ENCODE data around the gene COMMD7. TPM values are rescaled to one million over a fixed set of nuclear protein-coding genes. Genes with fewer than 3 reads are reported as not detected.

The COMMD7 gene
- total RNA-seq, 2 donors from 2014 or later = 21.2 to 49.2 TPM

- no peak overlapping the region for H3K4me3 Mint-ChIP-seq
- peaks cover 20% of the 10 kb centered on the region for H3K4me1 Mint-ChIP-seq
- TF ChIP-seq CTCF (conservative IDR thresholded peaks at IDR 0.05) = no peak
- no peaks in the 10 kb centered on the region for H3K27me3 Mint-ChIP-seq (ENCODE audit: insufficient read depth)
- no peak for DNase-seq
- no peaks in the 10 kb centered on the region for H3K36me3 ChIP-seq (ENCODE audit: control insufficient read depth, insufficient read depth, low read length)
- no peak overlapping the region for H3K4me3 ChIP-seq (ENCODE audit: low read length)
- no peaks in the 10 kb centered on the region for H3K9me3 Mint-ChIP-seq
- no peaks in the 10 kb centered on the region for H3K36me3 Mint-ChIP-seq (ENCODE audit: low read depth)
- H3K27ac Mint-ChIP-seq = peak overlapping the region; percentile 82
- H3K9me3 ChIP-seq (ENCODE audit: control insufficient read depth, low read length) = no peaks in the 10 kb centered on the region
- 83 to 87% methylated on average over 13 to 17 of the region's 17 CpGs for WGBS, 2 experiments (ENCODE audit: insufficient coverage in 1 of 2, insufficient read length in 1 of 2)
- H3K27ac ChIP-seq (ENCODE audit: low read depth, low read length) = peak overlapping the region; percentile 4
- no peak overlapping the region for H3K9ac ChIP-seq (ENCODE audit: extremely low read depth, low read length, poor library complexity, severe bottlenecking)
- H3K4me1 ChIP-seq (ENCODE audit: control insufficient read depth, insufficient read depth, low read length) = peaks cover 7% of the 10 kb centered on the region
- H3K27me3 ChIP-seq (ENCODE audit: control insufficient read depth, insufficient read depth, low read length, poor library complexity, severe bottlenecking) = no peaks in the 10 kb centered on the region
Measured at GRCh38 chr20:32685541-32686529, 57.4 kb downstream of the COMMD7 start.

GRCh38 chr20:32682508-32682987 is 60.7 kb downstream of the COMMD7 start:
- Histone ChIP-seq H3K27me3 (ENCODE audit: control insufficient read depth, insufficient read depth, low read length, poor library complexity, severe bottlenecking) (no peaks in the 10 kb centered on the region), H3K36me3 (ENCODE audit: control insufficient read depth, insufficient read depth, low read length) (no peaks in the 10 kb centered on the region), H3K27ac (ENCODE audit: low read depth, low read length) (no peak overlapping the region), H3K9me3 (ENCODE audit: control insufficient read depth, low read length) (no peaks in the 10 kb centered on the region), H3K4me3 (ENCODE audit: low read length) (no peak overlapping the region), H3K9ac (ENCODE audit: extremely low read depth, low read length, poor library complexity, severe bottlenecking) (no peak overlapping the region), H3K4me1 (ENCODE audit: control insufficient read depth, insufficient read depth, low read length) (peaks cover 9% of the 10 kb centered on the region)
- no peaks in the 10 kb centered on the region for H3K36me3 Mint-ChIP-seq (ENCODE audit: low read depth)
- TF ChIP-seq CTCF (conservative IDR thresholded peaks at IDR 0.05) = no peak
- no peaks in the 10 kb centered on the region for H3K27me3 Mint-ChIP-seq (ENCODE audit: insufficient read depth)
- no peak overlapping the region for H3K4me3 Mint-ChIP-seq
- H3K4me1 Mint-ChIP-seq = peaks cover 27% of the 10 kb centered on the region
- no peak for DNase-seq
- 89 to 92% methylated on average over 11 of the region's 11 CpGs for WGBS, 2 experiments (ENCODE audit: insufficient coverage in 1 of 2, insufficient read length in 1 of 2)
- no peaks in the 10 kb centered on the region for H3K9me3 Mint-ChIP-seq
- H3K27ac Mint-ChIP-seq = no peak overlapping the region

- Mint-ChIP-seq H3K36me3 (ENCODE audit: low read depth) (no peaks in the 10 kb centered on the region), H3K4me3 (no peak overlapping the region), H3K9me3 (no peaks in the 10 kb centered on the region), H3K27ac (peak overlapping the region; percentile 83), H3K4me1 (peaks cover 27% of the 10 kb centered on the region), H3K27me3 (ENCODE audit: insufficient read depth) (no peaks in the 10 kb centered on the region)
- H3K36me3 ChIP-seq (ENCODE audit: control insufficient read depth, insufficient read depth, low read length) = no peaks in the 10 kb centered on the region
- H3K9ac ChIP-seq (ENCODE audit: extremely low read depth, low read length, poor library complexity, severe bottlenecking) = no peak overlapping the region
- H3K27ac ChIP-seq (ENCODE audit: low read depth, low read length) = peak overlapping the region; percentile 62
- peaks cover 11% of the 10 kb centered on the region for H3K4me1 ChIP-seq (ENCODE audit: control insufficient read depth, insufficient read depth, low read length)
- WGBS, 2 experiments (ENCODE audit: insufficient coverage in 1 of 2, insufficient read length in 1 of 2) = 55 to 60% methylated on average over 13 to 19 of the region's 20 CpGs
- no peak for TF ChIP-seq CTCF (conservative IDR thresholded peaks at IDR 0.05)
- H3K9me3 ChIP-seq (ENCODE audit: control insufficient read depth, low read length) = no peaks in the 10 kb centered on the region
- H3K27me3 ChIP-seq (ENCODE audit: control insufficient read depth, insufficient read depth, low read length, poor library complexity, severe bottlenecking) = no peaks in the 10 kb centered on the region
- no peak overlapping the region for H3K4me3 ChIP-seq (ENCODE audit: low read length)
- peak; percentile 91 for DNase-seq
Measured at GRCh38 chr20:32681175-32682084, 61.8 kb downstream of the COMMD7 start.
